ENCODE data around the gene TFF1. TPM values are rescaled to one million over a fixed set of nuclear protein-coding genes. Genes with fewer than 3 reads are reported as not detected.

TFF1 gene
- polyA plus RNA-seq, 3 donors, result 0.65 TPM; not detected in 2

GRCh38 chr21:42383331-42383730 is 17.0 kb upstream of the TFF1 start:
- DNase-seq, result no peak

GRCh38 chr21:42382915-42383314 is 16.6 kb upstream of the TFF1 start:
- no peak for DNase-seq

- no peak for DNase-seq
Observed at GRCh38 chr21:42381347-42381984, 15.1 kb upstream of the TFF1 start.

GRCh38 chr21:42379426-42380215 is 13.3 kb upstream of the TFF1 start:
- DNase-seq, result no peak

GRCh38 chr21:42378418-42378817 is 12.1 kb upstream of the TFF1 start:
- DNase-seq, result no peak

GRCh38 chr21:42377951-42378340 is 11.6 kb upstream of the TFF1 start:
- no peak for DNase-seq

- no peak for DNase-seq
Observed at GRCh38 chr21:42377211-42377950, 11.0 kb upstream of the TFF1 start.

- DNase-seq, result no peak
Observed at GRCh38 chr21:42376338-42376982, 10.1 kb upstream of the TFF1 start.

GRCh38 chr21:42375966-42376337 is 9.6 kb upstream of the TFF1 start:
- DNase-seq, result no peak

GRCh38 chr21:42375506-42375905 is 9.2 kb upstream of the TFF1 start:
- no peak for DNase-seq

GRCh38 chr21:42374864-42375499 is 8.6 kb upstream of the TFF1 start:
- DNase-seq, result no peak

- no peak for DNase-seq
Observed at GRCh38 chr21:42374457-42374856, 8.1 kb upstream of the TFF1 start.

GRCh38 chr21:42373908-42374455 is 7.6 kb upstream of the TFF1 start:
- no peak for DNase-seq

GRCh38 chr21:42373196-42373907 is 7.0 kb upstream of the TFF1 start:
- no peak for DNase-seq

- no peak for DNase-seq
Observed at GRCh38 chr21:42370894-42371654, 4.7 kb upstream of the TFF1 start.

- DNase-seq, result no peak
Observed at GRCh38 chr21:42369821-42370220, 3.5 kb upstream of the TFF1 start.

- no peak for DNase-seq
Observed at GRCh38 chr21:42367367-42368165, 1.2 kb upstream of the TFF1 start.

- DNase-seq, result no peak
Observed at GRCh38 chr21:42365770-42366169, 565 bp downstream of the TFF1 start.

- DNase-seq, result no peak
Observed at GRCh38 chr21:42364304-42364865, 1.9 kb downstream of the TFF1 start.
